ENCODE measurements around the gene ARID3B. TPM values are rescaled to one million over a fixed set of nuclear protein-coding genes. Genes with fewer than 3 reads are reported as not detected.

Gene ARID3B
- total and polyA plus RNA-seq, 2 of the 13 experiments (the other 11 are each of a cell fraction or from before 2014, with no cell fraction given): 5.3 to 12.8 TPM

DNA sequence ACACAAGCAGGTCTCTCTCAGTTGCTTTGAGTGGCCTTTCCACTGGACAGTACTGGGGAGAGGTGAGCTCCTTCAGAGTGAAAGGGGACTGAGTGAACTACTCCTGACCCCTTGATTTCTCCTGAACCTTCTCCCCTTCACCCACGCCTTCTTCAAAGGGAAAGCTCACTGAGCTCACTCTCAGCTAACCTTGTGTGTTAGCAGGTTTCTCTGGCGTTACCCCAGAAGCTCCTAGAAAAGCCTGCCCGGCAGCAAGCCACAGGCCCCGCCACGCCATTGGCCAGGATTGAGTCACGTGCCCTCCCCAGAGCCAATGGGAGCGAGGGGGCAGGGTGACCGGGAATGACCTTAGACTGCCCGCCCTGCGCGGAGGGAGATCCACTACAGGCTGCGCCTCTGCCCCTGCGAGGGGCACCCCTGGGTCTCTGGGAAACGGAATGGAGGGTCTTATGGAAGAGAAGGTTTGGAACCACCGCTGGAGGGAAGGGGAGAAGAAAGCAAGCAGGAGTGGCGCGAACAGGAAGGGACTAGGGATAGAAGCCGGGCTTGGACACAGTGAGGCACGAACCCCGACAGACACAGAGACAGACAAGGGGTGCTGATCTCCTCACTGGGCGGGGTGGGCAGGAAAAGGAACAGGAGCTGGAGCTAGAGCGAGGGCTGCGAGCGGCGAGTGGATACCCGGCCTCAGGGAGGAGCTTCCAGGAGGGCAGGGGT is 57.3 kb downstream of the ARID3B start (continued):
- TF ChIP-seq POLR2AphosphoS5 (IDR thresholded peaks at IDR 0.05; ENCODE audit: low read depth, low read length): peak; percentile 98
- no peak for TF ChIP-seq ZBTB1 (CRISPR knock-in tag; IDR thresholded peaks at IDR 0.05; ENCODE audit: borderline replicate concordance)
- 0 out of 2 replicates have a peak, but pooled peaks have one; percentile 31 for TF ChIP-seq ZNF136 (CRISPR knock-in tag; IDR thresholded peaks at IDR 0.05; ENCODE audit: low read depth)
- TF ChIP-seq, protein P1, sequence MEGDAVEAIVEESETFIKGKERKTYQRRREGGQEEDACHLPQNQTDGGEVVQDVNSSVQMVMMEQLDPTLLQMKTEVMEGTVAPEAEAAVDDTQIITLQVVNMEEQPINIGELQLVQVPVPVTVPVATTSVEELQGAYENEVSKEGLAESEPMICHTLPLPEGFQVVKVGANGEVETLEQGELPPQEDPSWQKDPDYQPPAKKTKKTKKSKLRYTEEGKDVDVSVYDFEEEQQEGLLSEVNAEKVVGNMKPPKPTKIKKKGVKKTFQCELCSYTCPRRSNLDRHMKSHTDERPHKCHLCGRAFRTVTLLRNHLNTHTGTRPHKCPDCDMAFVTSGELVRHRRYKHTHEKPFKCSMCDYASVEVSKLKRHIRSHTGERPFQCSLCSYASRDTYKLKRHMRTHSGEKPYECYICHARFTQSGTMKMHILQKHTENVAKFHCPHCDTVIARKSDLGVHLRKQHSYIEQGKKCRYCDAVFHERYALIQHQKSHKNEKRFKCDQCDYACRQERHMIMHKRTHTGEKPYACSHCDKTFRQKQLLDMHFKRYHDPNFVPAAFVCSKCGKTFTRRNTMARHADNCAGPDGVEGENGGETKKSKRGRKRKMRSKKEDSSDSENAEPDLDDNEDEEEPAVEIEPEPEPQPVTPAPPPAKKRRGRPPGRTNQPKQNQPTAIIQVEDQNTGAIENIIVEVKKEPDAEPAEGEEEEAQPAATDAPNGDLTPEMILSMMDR (CRISPR knock-in tag; IDR thresholded peaks at IDR 0.05): peak; percentile 15; the same call in 1 of the 2 replicates
- TF ChIP-seq KDM2A (CRISPR knock-in tag; IDR thresholded peaks at IDR 0.05; ENCODE audit: borderline replicate concordance, low read depth): peak; percentile 90; the same call in 1 of the 2 replicates
- TF ChIP-seq, protein P2, sequence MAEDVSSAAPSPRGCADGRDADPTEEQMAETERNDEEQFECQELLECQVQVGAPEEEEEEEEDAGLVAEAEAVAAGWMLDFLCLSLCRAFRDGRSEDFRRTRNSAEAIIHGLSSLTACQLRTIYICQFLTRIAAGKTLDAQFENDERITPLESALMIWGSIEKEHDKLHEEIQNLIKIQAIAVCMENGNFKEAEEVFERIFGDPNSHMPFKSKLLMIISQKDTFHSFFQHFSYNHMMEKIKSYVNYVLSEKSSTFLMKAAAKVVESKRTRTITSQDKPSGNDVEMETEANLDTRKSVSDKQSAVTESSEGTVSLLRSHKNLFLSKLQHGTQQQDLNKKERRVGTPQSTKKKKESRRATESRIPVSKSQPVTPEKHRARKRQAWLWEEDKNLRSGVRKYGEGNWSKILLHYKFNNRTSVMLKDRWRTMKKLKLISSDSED (CRISPR knock-in tag; IDR thresholded peaks at IDR 0.05): no peak
- no peak for TF ChIP-seq ZNF232 (CRISPR knock-in tag; IDR thresholded peaks at IDR 0.05; ENCODE audit: borderline replicate concordance)
- TF ChIP-seq TAF15 (IDR thresholded peaks at IDR 0.05; ENCODE audit: low read depth, low read length, poor library complexity, severe bottlenecking): no peak
- TF ChIP-seq, protein P3, sequence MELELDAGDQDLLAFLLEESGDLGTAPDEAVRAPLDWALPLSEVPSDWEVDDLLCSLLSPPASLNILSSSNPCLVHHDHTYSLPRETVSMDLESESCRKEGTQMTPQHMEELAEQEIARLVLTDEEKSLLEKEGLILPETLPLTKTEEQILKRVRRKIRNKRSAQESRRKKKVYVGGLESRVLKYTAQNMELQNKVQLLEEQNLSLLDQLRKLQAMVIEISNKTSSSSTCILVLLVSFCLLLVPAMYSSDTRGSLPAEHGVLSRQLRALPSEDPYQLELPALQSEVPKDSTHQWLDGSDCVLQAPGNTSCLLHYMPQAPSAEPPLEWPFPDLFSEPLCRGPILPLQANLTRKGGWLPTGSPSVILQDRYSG (CRISPR knock-in tag; IDR thresholded peaks at IDR 0.05): no peak
- no peak for TF ChIP-seq RCOR2 (CRISPR knock-in tag; IDR thresholded peaks at IDR 0.05)
- TF ChIP-seq PHF20 (CRISPR knock-in tag; IDR thresholded peaks at IDR 0.05): peak; percentile 44
- TF ChIP-seq, protein P4, sequence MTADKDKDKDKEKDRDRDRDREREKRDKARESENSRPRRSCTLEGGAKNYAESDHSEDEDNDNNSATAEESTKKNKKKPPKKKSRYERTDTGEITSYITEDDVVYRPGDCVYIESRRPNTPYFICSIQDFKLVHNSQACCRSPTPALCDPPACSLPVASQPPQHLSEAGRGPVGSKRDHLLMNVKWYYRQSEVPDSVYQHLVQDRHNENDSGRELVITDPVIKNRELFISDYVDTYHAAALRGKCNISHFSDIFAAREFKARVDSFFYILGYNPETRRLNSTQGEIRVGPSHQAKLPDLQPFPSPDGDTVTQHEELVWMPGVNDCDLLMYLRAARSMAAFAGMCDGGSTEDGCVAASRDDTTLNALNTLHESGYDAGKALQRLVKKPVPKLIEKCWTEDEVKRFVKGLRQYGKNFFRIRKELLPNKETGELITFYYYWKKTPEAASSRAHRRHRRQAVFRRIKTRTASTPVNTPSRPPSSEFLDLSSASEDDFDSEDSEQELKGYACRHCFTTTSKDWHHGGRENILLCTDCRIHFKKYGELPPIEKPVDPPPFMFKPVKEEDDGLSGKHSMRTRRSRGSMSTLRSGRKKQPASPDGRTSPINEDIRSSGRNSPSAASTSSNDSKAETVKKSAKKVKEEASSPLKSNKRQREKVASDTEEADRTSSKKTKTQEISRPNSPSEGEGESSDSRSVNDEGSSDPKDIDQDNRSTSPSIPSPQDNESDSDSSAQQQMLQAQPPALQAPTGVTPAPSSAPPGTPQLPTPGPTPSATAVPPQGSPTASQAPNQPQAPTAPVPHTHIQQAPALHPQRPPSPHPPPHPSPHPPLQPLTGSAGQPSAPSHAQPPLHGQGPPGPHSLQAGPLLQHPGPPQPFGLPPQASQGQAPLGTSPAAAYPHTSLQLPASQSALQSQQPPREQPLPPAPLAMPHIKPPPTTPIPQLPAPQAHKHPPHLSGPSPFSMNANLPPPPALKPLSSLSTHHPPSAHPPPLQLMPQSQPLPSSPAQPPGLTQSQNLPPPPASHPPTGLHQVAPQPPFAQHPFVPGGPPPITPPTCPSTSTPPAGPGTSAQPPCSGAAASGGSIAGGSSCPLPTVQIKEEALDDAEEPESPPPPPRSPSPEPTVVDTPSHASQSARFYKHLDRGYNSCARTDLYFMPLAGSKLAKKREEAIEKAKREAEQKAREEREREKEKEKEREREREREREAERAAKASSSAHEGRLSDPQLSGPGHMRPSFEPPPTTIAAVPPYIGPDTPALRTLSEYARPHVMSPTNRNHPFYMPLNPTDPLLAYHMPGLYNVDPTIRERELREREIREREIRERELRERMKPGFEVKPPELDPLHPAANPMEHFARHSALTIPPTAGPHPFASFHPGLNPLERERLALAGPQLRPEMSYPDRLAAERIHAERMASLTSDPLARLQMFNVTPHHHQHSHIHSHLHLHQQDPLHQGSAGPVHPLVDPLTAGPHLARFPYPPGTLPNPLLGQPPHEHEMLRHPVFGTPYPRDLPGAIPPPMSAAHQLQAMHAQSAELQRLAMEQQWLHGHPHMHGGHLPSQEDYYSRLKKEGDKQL (CRISPR knock-in tag; IDR thresholded peaks at IDR 0.05; ENCODE audit: low read depth): no peak
- peak; percentile 29; the same call in 1 of the 2 replicates for TF ChIP-seq ZNF263 (CRISPR knock-in tag; IDR thresholded peaks at IDR 0.05)
- peak; percentile 81 for TF ChIP-seq PHF8 (CRISPR knock-in tag; IDR thresholded peaks at IDR 0.05)
- TF ChIP-seq ZNF510 (CRISPR knock-in tag; IDR thresholded peaks at IDR 0.05; ENCODE audit: low read depth): no peak
- no peak for TF ChIP-seq ZNF460 (CRISPR knock-in tag; IDR thresholded peaks at IDR 0.05; ENCODE audit: borderline replicate concordance)

Data from HepG2 (cell line).